Measurements from ENCODE around the gene UQCRC1.

DNA sequence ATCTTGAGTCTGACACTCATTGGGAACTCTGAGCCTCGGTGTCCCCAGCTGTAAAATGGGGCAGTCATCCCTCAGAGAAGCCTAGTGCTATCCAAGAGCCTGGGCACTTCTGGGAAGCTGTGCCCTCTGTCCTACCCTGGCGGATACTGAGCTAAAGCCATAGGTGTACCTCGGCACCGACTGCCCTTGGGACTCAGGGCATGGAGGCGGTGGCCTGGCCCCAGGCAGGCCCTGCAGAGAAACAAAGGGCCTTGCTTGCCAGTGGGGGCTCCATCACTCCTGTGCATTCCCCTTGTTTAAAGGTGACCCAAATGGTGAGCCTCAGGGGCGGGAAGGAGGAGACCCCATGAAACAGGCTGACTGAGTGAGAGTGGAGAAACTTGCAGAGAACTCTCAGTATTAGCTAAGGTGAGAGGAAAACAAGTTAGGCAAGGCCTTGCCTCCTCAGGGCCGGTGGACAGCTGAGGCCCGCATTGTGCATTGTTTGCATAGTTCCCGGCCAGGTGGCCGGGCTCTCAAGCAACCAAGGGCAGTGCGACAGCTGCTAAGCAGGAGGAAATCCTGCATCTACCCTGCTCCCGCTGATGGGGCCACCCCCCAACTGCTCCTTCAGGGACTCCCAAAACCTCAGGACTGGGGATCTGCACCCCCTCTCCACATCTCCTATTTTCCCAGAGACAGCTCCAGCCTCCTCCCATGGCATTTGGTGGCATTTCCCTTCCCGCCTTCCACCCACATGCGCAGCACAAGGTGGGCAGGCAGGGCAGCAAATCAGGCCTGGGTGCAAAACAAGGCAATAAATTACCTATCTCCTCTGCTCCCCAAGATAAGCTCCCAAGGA, 57.1 kb downstream of the UQCRC1 start:
- TF ChIP-seq POLR2AphosphoS5 (IDR thresholded peaks at IDR 0.05; ENCODE audit: low read depth, low read length): no peak
- no peak for TF ChIP-seq FOXP2 (optimal IDR thresholded peaks at IDR 0.05; ENCODE audit: borderline replicate concordance, extremely low read depth, extremely low read length, insufficient read depth)
- TF ChIP-seq, protein P1, sequence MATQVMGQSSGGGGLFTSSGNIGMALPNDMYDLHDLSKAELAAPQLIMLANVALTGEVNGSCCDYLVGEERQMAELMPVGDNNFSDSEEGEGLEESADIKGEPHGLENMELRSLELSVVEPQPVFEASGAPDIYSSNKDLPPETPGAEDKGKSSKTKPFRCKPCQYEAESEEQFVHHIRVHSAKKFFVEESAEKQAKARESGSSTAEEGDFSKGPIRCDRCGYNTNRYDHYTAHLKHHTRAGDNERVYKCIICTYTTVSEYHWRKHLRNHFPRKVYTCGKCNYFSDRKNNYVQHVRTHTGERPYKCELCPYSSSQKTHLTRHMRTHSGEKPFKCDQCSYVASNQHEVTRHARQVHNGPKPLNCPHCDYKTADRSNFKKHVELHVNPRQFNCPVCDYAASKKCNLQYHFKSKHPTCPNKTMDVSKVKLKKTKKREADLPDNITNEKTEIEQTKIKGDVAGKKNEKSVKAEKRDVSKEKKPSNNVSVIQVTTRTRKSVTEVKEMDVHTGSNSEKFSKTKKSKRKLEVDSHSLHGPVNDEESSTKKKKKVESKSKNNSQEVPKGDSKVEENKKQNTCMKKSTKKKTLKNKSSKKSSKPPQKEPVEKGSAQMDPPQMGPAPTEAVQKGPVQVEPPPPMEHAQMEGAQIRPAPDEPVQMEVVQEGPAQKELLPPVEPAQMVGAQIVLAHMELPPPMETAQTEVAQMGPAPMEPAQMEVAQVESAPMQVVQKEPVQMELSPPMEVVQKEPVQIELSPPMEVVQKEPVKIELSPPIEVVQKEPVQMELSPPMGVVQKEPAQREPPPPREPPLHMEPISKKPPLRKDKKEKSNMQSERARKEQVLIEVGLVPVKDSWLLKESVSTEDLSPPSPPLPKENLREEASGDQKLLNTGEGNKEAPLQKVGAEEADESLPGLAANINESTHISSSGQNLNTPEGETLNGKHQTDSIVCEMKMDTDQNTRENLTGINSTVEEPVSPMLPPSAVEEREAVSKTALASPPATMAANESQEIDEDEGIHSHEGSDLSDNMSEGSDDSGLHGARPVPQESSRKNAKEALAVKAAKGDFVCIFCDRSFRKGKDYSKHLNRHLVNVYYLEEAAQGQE (IDR thresholded peaks at IDR 0.05; ENCODE audit: insufficient read depth in 1 of 2, low read depth in 2 of 2, low read length in 2 of 2): no peak
